Fibroblast of skin of right biceps (primary cell): ENCODE data around the gene POU6F1.

Experiments used
- DNase-seq: peaks from one replicate; pipeline ENCODE4 v3.0.0-alpha.2; 2013

The POU6F1 gene

GRCh38 chr12:51152953-51153352 lies 64.9 kb downstream of the POU6F1 start:
- no peak for DNase-seq

GRCh38 chr12:51150777-51151176 lies 67.1 kb downstream of the POU6F1 start:
- DNase-seq, result no peak

GRCh38 chr12:51147309-51147708 lies 70.6 kb downstream of the POU6F1 start:
- DNase-seq, result no peak

- DNase-seq, result no peak
These were observed 78.5 kb downstream of the POU6F1 start for GRCh38 chr12:51139292-51139844.
